IMR-90 (cell line): ENCODE data around the gene ARRDC3. TPM values are rescaled to one million over a fixed set of nuclear protein-coding genes. Genes with fewer than 3 reads are reported as not detected.
"Not testable (repeated sequence)": the region's sequence is repeated elsewhere in the genome, so short reads cannot be mapped to it uniquely, and the experiment has no call there.

Experiments
- ATAC-seq: fragments of 200-7000 bp; cut with Tn5 transposase; 2 replicates; pipeline ENCODE4 v1.9.1; 2020; ENCODE audit warnings: low read depth, mild to moderate bottlenecking, moderate library complexity
- BruUV-seq: library from RNA; stranded (reverse); fragments of 400-500 nt; replicated peaks from 2 replicates; lab custom pipeline; 2021; lab: Mats Ljungman, UMichigan
- CTCF ChIA-PET: fragments of 300-600 bp; formaldehyde crosslinking; extraction: SDS; loops from one replicate; lab custom pipeline; 2021; ENCODE audit warnings: antibody characterized with exemption; lab: Yijun Ruan, JAX
- POLR2A ChIA-PET: fragments of 300-600 bp; sonication (Branson Sonifier 250); formaldehyde crosslinking; loops from one replicate; lab custom pipeline; 2022; ENCODE audit warnings: antibody characterized with exemption; ENCODE audit not compliant: unreplicated experiment; lab: Charles Lee
- DNase-seq: peaks from one replicate; pipeline ENCODE4 v3.0.0; 2013
- H2AFZ ChIP-seq: replicated peaks from 2 replicates; pipeline ENCODE3; 2013; ENCODE audit warnings: low read length, mild to moderate bottlenecking; ENCODE audit not compliant: poor library complexity
- H2AK5ac ChIP-seq: 2 replicates; pipeline ENCODE4 v1.6.1; 2013; ENCODE audit warnings: low read depth, low read length, inconsistent platforms
- H2AK9ac ChIP-seq: replicated peaks from 2 replicates; pipeline ENCODE3; 2013; ENCODE audit warnings: mild to moderate bottlenecking, low read depth, low read length, moderate library complexity; ENCODE audit not compliant: poor library complexity
- H2BK120ac ChIP-seq: 2 replicates; pipeline ENCODE4 v1.6.1; 2013; ENCODE audit warnings: low read depth, low read length, inconsistent platforms
- H2BK15ac ChIP-seq: 3 replicates; pipeline ENCODE4 v1.6.1; 2013; ENCODE audit warnings: low read depth, low read length, inconsistent platforms
- H2BK20ac ChIP-seq: 2 replicates; pipeline ENCODE4 v1.6.1; 2013; ENCODE audit warnings: low read depth, mild to moderate bottlenecking, inconsistent platforms, low read length, moderate library complexity
- H2BK5ac ChIP-seq: 2 replicates; pipeline ENCODE4 v1.6.1; 2013; ENCODE audit warnings: mild to moderate bottlenecking, low read depth, low read length, inconsistent platforms; ENCODE audit not compliant: poor library complexity, severe bottlenecking
- H3K14ac ChIP-seq: replicated peaks from 2 replicates; pipeline ENCODE4 v1.6.1; 2013; ENCODE audit warnings: low read depth, low read length, inconsistent platforms
- H3K18ac ChIP-seq: 2 replicates; pipeline ENCODE4 v1.6.1; 2013; ENCODE audit warnings: low read depth, low read length, control low read depth
- H3K23ac ChIP-seq: 2 replicates; pipeline ENCODE4 v1.6.1; 2013; ENCODE audit warnings: low read depth, low read length, inconsistent platforms
- H3K27ac ChIP-seq: 2 replicates; pipeline ENCODE4 v1.5.1; 2013; ENCODE audit warnings: mild to moderate bottlenecking, control low read depth, low read length; ENCODE audit not compliant: insufficient read depth
- H3K27me3 ChIP-seq: 2 replicates; pipeline ENCODE4 v1.6.1; 2013; ENCODE audit warnings: low read length; ENCODE audit not compliant: control insufficient read depth, insufficient read depth
- H3K36me3 ChIP-seq: 2 replicates; pipeline ENCODE4 v1.6.1; 2013; ENCODE audit warnings: low read length, mixed read lengths; ENCODE audit not compliant: control insufficient read depth, insufficient read depth
- H3K4ac ChIP-seq: 2 replicates; pipeline ENCODE4 v1.6.1; 2013; ENCODE audit warnings: low read depth, low read length, inconsistent platforms
- H3K4me1 ChIP-seq: 2 replicates; pipeline ENCODE4 v1.6.1; 2013; ENCODE audit warnings: low read length, mixed read lengths; ENCODE audit not compliant: control insufficient read depth, insufficient read depth
- H3K4me2 ChIP-seq: 2 replicates; pipeline ENCODE4 v1.6.1; 2013; ENCODE audit warnings: low read depth, mild to moderate bottlenecking, control low read depth, low read length, moderate library complexity
- H3K4me3 ChIP-seq: 2 replicates; pipeline ENCODE4 v1.5.1; 2013; ENCODE audit warnings: low read depth, mild to moderate bottlenecking, control low read depth, low read length, moderate library complexity; ENCODE audit not compliant: insufficient read depth
- H3K56ac ChIP-seq: 2 replicates; pipeline ENCODE4 v1.6.1; 2013; ENCODE audit warnings: low read length, inconsistent platforms; ENCODE audit not compliant: insufficient read depth; ENCODE audit errors: extremely low read depth
- H3K79me1 ChIP-seq, 2 experiments: 2 replicates each; pipeline ENCODE4 v1.6.1; 2013; ENCODE audit warnings: low read length in 2 of 2, inconsistent platforms in 1 of 2, low read depth in 1 of 2
- H3K9ac ChIP-seq: 2 replicates; pipeline ENCODE4 v1.6.1; 2013; ENCODE audit warnings: low read depth, low read length, control low read depth
- H3K9me1 ChIP-seq: 2 replicates; pipeline ENCODE4 v1.6.1; 2013; ENCODE audit warnings: low read length, inconsistent platforms; ENCODE audit not compliant: insufficient read depth
- H3K9me3 ChIP-seq: 2 replicates; pipeline ENCODE4 v1.6.1; 2013; ENCODE audit warnings: low read length; ENCODE audit not compliant: control insufficient read depth, insufficient read depth
- H4K20me1 ChIP-seq: 2 replicates; pipeline ENCODE4 v1.6.1; 2013; ENCODE audit warnings: low read length, inconsistent platforms; ENCODE audit not compliant: insufficient read depth
- H4K5ac ChIP-seq: 2 replicates; pipeline ENCODE4 v1.6.1; 2013; ENCODE audit warnings: mild to moderate bottlenecking, low read depth, low read length, control low read depth
- H4K8ac ChIP-seq, 2 experiments: 2 replicates each; pipeline ENCODE4 v1.6.1; 2013; ENCODE audit warnings: low read depth in 2 of 2, low read length in 2 of 2, control low read depth in 1 of 2, inconsistent platforms in 1 of 2
- H4K91ac ChIP-seq: 2 replicates; pipeline ENCODE4 v1.6.1; 2013; ENCODE audit warnings: low read depth, low read length, inconsistent platforms; ENCODE audit not compliant: insufficient read depth
- WGBS, 2 experiments: methylation state at CpG; one replicate each; pipeline versions ENCODE4 v1.1.5 to v1.1.7; 2013; ENCODE audit warnings: missing lambda C conversion rate in 2 of 2; ENCODE audit not compliant: insufficient read length in 1 of 2; ENCODE audit errors: extremely low coverage in 2 of 2; 5-methylcytosine and 5-hydroxymethylcytosine counted together
- dilution Hi-C: fragments of 300-500 bp; cut with HindIII; formaldehyde crosslinking; loops from one replicate; pipeline ENCODE4 v1.14.3; 2018; ENCODE audit warnings: low sequenced_read_pairs; ENCODE audit not compliant: unreplicated experiment
- in situ Hi-C: fragments of 300-500 bp; cut with MboI; formaldehyde crosslinking; loops from 3 replicates; pipeline ENCODE4 v1.14.3; 2019; ENCODE audit warnings: low sequenced_read_pairs, inconsistent platforms, mixed read lengths
- intact Hi-C: fragments of 100-400 bp; cut with micrococcal nuclease; formaldehyde crosslinking; loops from 2 replicates; pipeline ENCODE4 v1.10.0; 2022
- polyA plus RNA-seq, 3 experiments: library from polyadenylated mRNA; depleted of rRNA; stranded (reverse); fragments of >200 nt; gene quantifications; 2 replicates each; pipeline ENCODE4 v1.2.3, GENCODE V29; 2012; ENCODE audit warnings: low replicate concordance in 1 of 3
- total RNA-seq: library from RNA; depleted of rRNA; stranded (reverse); fragments of >200 nt; gene quantifications from 2 replicates; pipeline ENCODE4 v1.2.3, GENCODE V29; 2012

The ARRDC3 gene
- total and polyA plus RNA-seq, 2 of the 4 experiments (the other 2 are of a cell fraction): 19.3 to 86.7 TPM

DNA sequence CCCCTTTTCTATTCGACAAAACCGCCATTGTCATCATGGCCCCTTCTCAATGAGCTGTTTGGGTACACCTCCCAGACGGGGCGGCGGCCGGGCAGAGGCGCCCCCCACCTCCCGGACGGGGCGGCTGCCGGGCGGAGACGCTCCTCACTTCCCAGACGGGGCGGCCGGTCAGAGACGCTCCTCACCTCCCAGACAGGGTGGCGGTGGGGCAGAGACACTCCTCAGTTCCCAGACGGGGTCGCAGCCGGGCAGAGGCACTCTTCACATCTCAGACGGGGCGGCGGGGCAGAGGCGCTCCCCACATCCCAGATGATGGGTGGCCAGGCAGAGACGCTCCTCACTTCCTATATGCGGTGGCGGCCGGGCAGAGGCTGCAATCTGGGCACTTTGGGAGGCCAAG is 40.2 kb downstream of the ARRDC3 start:
- H3K4me3 ChIP-seq, CTCF ChIA-PET, H4K20me1 ChIP-seq, in situ Hi-C loops, H3K36me3 ChIP-seq, dilution Hi-C loops, DNase-seq, H3K4ac ChIP-seq, H2AK9ac ChIP-seq, H3K4me2 ChIP-seq, H3K9me3 ChIP-seq, BruUV-seq, H4K91ac ChIP-seq, H3K9ac ChIP-seq, H3K79me1 ChIP-seq, H2BK20ac ChIP-seq, H2BK120ac ChIP-seq, H2BK15ac ChIP-seq, H2BK5ac ChIP-seq, H4K8ac ChIP-seq, intact Hi-C loops, H3K18ac ChIP-seq, H3K14ac ChIP-seq, POLR2A ChIA-PET, H3K4me1 ChIP-seq, ATAC-seq, H4K5ac ChIP-seq, H3K27ac ChIP-seq, H3K23ac ChIP-seq, H3K9me1 ChIP-seq, H2AK5ac ChIP-seq, H3K27me3 ChIP-seq, H2AFZ ChIP-seq, H3K56ac ChIP-seq: not testable (repeated sequence)
- WGBS, 2 experiments: 100% methylated on average over 2 of the region's 29 CpGs; no CpG with 5 or more reads in 1 of the 2 experiments
